Measurements from ENCODE around the gene KDF1. TPM values are rescaled to one million over a fixed set of nuclear protein-coding genes. Genes with fewer than 3 reads are reported as not detected.
A peak's percentile ranks its signal among the peaks of the same experiment; 100 is the strongest.

The KDF1 gene
- total and polyA plus RNA-seq, 2 experiments from 2014 or later: 13.6 to 21.1 TPM

DNA sequence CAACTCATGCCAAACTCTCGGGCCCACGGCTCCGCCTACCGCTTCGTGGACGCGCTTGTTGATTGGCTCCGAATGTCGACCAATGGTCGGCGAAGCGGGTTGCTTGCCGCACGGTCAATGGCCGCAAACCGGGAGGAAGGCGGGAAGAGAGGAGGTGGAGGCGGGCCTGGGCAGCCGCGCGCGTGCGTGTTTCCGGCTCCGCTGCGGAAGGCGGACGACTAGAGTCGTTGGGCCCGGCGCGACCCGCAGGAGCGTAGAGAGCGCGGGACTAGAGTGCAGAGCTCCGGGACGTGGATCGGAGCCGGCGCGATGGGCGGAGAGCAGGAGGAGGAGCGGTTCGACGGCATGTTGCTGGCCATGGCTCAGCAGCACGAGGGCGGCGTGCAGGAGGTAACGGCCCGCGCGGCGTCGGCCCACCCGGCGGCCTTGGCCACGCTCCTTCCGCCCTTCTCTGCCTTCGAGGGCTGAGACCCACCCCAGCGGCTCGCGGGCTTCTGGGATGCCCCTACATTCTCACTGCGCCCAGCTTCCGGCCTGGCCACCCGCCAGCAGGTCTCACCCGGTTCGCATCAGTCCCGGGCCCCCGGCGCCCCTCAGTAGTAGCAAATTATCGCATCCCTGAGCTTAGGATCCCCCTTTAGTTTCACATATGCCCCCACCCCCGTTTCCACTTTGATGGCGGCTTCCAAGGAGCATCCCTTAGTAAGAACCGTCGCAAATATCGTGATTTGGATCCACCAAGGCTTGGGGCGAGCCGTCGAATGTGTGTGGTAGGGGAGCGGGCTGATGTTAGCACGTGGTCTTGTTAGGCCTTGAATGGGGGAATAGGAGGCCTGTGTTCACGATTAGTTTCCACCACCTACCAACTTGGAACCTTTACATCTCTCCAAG is 38.5 kb downstream of the KDF1 start, which contains the start of gene NUDC:
NUDC (plus strand) TSS at position 204 of the 891 bp plus-strand sequence; CDS start at position 310, 106 bp downstream.
- Histone ChIP-seq H4K20me1 (replicated peaks; ENCODE audit: insufficient read depth) (peaks cover 23% of the 10 kb centered on the region; the same call in 1 of the 2 replicates), H3K36me3 (ENCODE audit: insufficient read depth) (peaks cover 30% of the 10 kb centered on the region), H3K79me2 (replicated peaks; ENCODE audit: insufficient read depth) (peaks cover 48% of the 10 kb centered on the region), H2AFZ (peak within 1 kb of the TSS; percentile 96), H3K4me2 (peak within 1 kb of the TSS; percentile 97), H3F3A (replicated peaks; ENCODE audit: low read depth) (peaks cover 19% of the 10 kb centered on the region; the same call in 1 of the 2 replicates), H3K4me1 (ENCODE audit: insufficient read depth) (peaks cover 12% of the 10 kb centered on the region), H3K9me2 (ENCODE audit: insufficient read depth) (no peaks in the 10 kb centered on the region), H3K27ac (ENCODE audit: low read depth) (peak within 1 kb of the TSS; percentile 43), H3K4me3 (peak within 1 kb of the TSS; percentile 93), H3K27me3 (ENCODE audit: insufficient read depth) (no peaks in the 10 kb centered on the region)
- Mint-ChIP-seq H3K4me1 (peaks cover 18% of the 10 kb centered on the region), H3K9me3 (no peaks in the 10 kb centered on the region), H3K36me3 (ENCODE audit: low read depth) (peaks cover 40% of the 10 kb centered on the region), H3K4me3 (peak within 1 kb of the TSS; percentile 93), H3K27ac (peak within 1 kb of the TSS; percentile 98), H3K27me3 (ENCODE audit: insufficient read depth, low read depth, poor library complexity) (peaks cover 13% of the 10 kb centered on the region)
- no peak for TF ChIP-seq NANOG (IDR thresholded peaks at IDR 0.05; ENCODE audit: borderline replicate concordance)
- no peak for TF ChIP-seq STAT1 (IDR thresholded peaks at IDR 0.05; ENCODE audit: unreplicated experiment)
- TF ChIP-seq, protein P1, sequence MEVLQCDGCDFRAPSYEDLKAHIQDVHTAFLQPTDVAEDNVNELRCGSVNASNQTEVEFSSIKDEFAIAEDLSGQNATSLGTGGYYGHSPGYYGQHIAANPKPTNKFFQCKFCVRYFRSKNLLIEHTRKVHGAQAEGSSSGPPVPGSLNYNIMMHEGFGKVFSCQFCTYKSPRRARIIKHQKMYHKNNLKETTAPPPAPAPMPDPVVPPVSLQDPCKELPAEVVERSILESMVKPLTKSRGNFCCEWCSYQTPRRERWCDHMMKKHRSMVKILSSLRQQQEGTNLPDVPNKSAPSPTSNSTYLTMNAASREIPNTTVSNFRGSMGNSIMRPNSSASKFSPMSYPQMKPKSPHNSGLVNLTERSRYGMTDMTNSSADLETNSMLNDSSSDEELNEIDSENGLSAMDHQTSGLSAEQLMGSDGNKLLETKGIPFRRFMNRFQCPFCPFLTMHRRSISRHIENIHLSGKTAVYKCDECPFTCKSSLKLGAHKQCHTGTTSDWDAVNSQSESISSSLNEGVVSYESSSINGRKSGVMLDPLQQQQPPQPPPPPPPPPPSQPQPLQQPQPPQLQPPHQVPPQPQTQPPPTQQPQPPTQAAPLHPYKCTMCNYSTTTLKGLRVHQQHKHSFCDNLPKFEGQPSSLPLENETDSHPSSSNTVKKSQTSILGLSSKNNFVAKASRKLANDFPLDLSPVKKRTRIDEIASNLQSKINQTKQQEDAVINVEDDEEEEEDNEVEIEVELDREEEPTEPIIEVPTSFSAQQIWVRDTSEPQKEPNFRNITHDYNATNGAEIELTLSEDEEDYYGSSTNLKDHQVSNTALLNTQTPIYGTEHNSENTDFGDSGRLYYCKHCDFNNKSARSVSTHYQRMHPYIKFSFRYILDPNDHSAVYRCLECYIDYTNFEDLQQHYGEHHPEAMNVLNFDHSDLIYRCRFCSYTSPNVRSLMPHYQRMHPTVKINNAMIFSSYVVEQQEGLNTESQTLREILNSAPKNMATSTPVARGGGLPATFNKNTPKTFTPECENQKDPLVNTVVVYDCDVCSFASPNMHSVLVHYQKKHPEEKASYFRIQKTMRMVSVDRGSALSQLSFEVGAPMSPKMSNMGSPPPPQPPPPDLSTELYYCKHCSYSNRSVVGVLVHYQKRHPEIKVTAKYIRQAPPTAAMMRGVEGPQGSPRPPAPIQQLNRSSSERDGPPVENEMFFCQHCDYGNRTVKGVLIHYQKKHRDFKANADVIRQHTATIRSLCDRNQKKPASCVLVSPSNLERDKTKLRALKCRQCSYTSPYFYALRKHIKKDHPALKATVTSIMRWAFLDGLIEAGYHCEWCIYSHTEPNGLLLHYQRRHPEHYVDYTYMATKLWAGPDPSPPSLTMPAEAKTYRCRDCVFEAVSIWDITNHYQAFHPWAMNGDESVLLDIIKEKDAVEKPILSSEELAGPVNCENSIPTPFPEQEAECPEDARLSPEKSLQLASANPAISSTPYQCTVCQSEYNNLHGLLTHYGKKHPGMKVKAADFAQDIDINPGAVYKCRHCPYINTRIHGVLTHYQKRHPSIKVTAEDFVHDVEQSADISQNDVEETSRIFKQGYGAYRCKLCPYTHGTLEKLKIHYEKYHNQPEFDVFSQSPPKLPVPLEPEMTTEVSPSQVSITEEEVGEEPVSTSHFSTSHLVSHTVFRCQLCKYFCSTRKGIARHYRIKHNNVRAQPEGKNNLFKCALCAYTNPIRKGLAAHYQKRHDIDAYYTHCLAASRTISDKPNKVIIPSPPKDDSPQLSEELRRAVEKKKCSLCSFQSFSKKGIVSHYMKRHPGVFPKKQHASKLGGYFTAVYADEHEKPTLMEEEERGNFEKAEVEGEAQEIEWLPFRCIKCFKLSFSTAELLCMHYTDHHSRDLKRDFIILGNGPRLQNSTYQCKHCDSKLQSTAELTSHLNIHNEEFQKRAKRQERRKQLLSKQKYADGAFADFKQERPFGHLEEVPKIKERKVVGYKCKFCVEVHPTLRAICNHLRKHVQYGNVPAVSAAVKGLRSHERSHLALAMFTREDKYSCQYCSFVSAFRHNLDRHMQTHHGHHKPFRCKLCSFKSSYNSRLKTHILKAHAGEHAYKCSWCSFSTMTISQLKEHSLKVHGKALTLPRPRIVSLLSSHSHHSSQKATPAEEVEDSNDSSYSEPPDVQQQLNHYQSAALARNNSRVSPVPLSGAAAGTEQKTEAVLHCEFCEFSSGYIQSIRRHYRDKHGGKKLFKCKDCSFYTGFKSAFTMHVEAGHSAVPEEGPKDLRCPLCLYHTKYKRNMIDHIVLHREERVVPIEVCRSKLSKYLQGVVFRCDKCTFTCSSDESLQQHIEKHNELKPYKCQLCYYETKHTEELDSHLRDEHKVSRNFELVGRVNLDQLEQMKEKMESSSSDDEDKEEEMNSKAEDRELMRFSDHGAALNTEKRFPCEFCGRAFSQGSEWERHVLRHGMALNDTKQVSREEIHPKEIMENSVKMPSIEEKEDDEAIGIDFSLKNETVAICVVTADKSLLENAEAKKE (CRISPR knock-in tag; IDR thresholded peaks at IDR 0.05): no peak
- no peak for TF ChIP-seq EZH2 (IDR thresholded peaks at IDR 0.05; ENCODE audit: low read depth, unreplicated experiment)
- TF ChIP-seq CREB1 (CRISPR knock-in tag; IDR thresholded peaks at IDR 0.05; ENCODE audit: low read depth): peak; percentile 62
- no peak for TF ChIP-seq JUNB (IDR thresholded peaks at IDR 0.05; ENCODE audit: unreplicated experiment)
- TF ChIP-seq, protein P2, sequence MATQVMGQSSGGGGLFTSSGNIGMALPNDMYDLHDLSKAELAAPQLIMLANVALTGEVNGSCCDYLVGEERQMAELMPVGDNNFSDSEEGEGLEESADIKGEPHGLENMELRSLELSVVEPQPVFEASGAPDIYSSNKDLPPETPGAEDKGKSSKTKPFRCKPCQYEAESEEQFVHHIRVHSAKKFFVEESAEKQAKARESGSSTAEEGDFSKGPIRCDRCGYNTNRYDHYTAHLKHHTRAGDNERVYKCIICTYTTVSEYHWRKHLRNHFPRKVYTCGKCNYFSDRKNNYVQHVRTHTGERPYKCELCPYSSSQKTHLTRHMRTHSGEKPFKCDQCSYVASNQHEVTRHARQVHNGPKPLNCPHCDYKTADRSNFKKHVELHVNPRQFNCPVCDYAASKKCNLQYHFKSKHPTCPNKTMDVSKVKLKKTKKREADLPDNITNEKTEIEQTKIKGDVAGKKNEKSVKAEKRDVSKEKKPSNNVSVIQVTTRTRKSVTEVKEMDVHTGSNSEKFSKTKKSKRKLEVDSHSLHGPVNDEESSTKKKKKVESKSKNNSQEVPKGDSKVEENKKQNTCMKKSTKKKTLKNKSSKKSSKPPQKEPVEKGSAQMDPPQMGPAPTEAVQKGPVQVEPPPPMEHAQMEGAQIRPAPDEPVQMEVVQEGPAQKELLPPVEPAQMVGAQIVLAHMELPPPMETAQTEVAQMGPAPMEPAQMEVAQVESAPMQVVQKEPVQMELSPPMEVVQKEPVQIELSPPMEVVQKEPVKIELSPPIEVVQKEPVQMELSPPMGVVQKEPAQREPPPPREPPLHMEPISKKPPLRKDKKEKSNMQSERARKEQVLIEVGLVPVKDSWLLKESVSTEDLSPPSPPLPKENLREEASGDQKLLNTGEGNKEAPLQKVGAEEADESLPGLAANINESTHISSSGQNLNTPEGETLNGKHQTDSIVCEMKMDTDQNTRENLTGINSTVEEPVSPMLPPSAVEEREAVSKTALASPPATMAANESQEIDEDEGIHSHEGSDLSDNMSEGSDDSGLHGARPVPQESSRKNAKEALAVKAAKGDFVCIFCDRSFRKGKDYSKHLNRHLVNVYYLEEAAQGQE (IDR thresholded peaks at IDR 0.05; ENCODE audit: unreplicated experiment): no peak
- TF ChIP-seq ZNF114 (CRISPR knock-in tag; IDR thresholded peaks at IDR 0.05): no peak
- no peak for TF ChIP-seq ZNF331 (CRISPR knock-in tag; IDR thresholded peaks at IDR 0.05; ENCODE audit: low read depth)
- TF ChIP-seq, protein P3, sequence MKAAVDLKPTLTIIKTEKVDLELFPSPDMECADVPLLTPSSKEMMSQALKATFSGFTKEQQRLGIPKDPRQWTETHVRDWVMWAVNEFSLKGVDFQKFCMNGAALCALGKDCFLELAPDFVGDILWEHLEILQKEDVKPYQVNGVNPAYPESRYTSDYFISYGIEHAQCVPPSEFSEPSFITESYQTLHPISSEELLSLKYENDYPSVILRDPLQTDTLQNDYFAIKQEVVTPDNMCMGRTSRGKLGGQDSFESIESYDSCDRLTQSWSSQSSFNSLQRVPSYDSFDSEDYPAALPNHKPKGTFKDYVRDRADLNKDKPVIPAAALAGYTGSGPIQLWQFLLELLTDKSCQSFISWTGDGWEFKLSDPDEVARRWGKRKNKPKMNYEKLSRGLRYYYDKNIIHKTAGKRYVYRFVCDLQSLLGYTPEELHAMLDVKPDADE (IDR thresholded peaks at IDR 0.05): peak; percentile 71
- no peak for TF ChIP-seq EZH2phosphoT487 (IDR thresholded peaks at IDR 0.05; ENCODE audit: unreplicated experiment)
- TF ChIP-seq, protein P4, sequence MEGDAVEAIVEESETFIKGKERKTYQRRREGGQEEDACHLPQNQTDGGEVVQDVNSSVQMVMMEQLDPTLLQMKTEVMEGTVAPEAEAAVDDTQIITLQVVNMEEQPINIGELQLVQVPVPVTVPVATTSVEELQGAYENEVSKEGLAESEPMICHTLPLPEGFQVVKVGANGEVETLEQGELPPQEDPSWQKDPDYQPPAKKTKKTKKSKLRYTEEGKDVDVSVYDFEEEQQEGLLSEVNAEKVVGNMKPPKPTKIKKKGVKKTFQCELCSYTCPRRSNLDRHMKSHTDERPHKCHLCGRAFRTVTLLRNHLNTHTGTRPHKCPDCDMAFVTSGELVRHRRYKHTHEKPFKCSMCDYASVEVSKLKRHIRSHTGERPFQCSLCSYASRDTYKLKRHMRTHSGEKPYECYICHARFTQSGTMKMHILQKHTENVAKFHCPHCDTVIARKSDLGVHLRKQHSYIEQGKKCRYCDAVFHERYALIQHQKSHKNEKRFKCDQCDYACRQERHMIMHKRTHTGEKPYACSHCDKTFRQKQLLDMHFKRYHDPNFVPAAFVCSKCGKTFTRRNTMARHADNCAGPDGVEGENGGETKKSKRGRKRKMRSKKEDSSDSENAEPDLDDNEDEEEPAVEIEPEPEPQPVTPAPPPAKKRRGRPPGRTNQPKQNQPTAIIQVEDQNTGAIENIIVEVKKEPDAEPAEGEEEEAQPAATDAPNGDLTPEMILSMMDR (conservative IDR thresholded peaks at IDR 0.05; ENCODE audit: low read depth in 2 of 2): no peak
- peak; percentile 93 for TF ChIP-seq POLR2AphosphoS5 (IDR thresholded peaks at IDR 0.05; ENCODE audit: low read depth)
- ATAC-seq: peak; percentile 97
- peak; percentile 99 for DNase-seq (ENCODE audit: low spot score)
